WTC11 (cell line): Measurements from ENCODE around the gene XPR1.

Source experiments
- NR3C1 ChIP-seq: sonication (generic); formaldehyde crosslinking; conservative IDR thresholded peaks from 2 replicates; pipeline ENCODE4 v1.8.1; 2023; ENCODE audit warnings: low read depth, mild to moderate bottlenecking, missing genetic modification reagents
- TCF7 ChIP-seq: sonication (generic); formaldehyde crosslinking; IDR thresholded peaks from 2 replicates; pipeline ENCODE4 v1.8.0; 2022; ENCODE audit warnings: mild to moderate bottlenecking, low read depth, missing genetic modification reagents, moderate library complexity
- ZNF423 ChIP-seq: fragments of 250-450 bp; sonication (Bioruptor Pico); IDR thresholded peaks from 2 replicates; pipeline ENCODE4 v2.1.2; 2022; ENCODE audit warnings: mild to moderate bottlenecking, moderate library complexity
- TF ChIP-seq, protein P1 (sequence below): sonication (generic); formaldehyde crosslinking; IDR thresholded peaks from 2 replicates; pipeline ENCODE4 v1.8.0; 2022; ENCODE audit warnings: mild to moderate bottlenecking, missing genetic modification reagents
- TF ChIP-seq, protein P2 (sequence below): fragments of 200-600 bp; IDR thresholded peaks from 2 replicates; pipeline ENCODE4 v1.8.0; 2022; ENCODE audit warnings: antibody characterized with exemption
- TF ChIP-seq, protein P3 (sequence below): sonication (generic); formaldehyde crosslinking; IDR thresholded peaks from 2 replicates; pipeline ENCODE4 v1.8.1; 2022; ENCODE audit warnings: mild to moderate bottlenecking, moderate library complexity, missing genetic modification reagents
- TF ChIP-seq, protein P4 (sequence below): sonication (generic); formaldehyde crosslinking; IDR thresholded peaks from 2 replicates; pipeline ENCODE4 v1.8.0; 2022; ENCODE audit warnings: mild to moderate bottlenecking, missing genetic modification reagents

DNA sequence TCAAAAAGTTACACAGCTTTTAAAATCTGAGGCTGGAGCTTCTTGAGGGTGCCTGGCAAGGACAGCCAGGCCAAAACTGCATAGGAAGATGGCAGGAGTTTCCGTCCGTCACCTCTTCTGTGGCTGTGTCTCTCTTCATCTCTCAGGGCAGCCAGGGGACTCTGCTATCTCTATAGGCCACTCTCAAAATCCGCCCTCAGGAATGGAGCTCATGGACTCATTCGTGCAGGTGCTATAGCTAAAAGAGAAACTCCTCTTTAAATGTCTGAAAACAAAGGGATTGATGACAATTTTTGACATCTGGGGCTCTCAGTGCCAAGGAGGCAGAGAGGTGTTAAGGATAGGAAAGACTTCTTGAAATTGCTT is 45.8 kb upstream of the XPR1 start:
- TF ChIP-seq, protein P1, sequence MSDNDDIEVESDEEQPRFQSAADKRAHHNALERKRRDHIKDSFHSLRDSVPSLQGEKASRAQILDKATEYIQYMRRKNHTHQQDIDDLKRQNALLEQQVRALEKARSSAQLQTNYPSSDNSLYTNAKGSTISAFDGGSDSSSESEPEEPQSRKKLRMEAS (CRISPR knock-in tag): no peak
- TF ChIP-seq, protein P2, sequence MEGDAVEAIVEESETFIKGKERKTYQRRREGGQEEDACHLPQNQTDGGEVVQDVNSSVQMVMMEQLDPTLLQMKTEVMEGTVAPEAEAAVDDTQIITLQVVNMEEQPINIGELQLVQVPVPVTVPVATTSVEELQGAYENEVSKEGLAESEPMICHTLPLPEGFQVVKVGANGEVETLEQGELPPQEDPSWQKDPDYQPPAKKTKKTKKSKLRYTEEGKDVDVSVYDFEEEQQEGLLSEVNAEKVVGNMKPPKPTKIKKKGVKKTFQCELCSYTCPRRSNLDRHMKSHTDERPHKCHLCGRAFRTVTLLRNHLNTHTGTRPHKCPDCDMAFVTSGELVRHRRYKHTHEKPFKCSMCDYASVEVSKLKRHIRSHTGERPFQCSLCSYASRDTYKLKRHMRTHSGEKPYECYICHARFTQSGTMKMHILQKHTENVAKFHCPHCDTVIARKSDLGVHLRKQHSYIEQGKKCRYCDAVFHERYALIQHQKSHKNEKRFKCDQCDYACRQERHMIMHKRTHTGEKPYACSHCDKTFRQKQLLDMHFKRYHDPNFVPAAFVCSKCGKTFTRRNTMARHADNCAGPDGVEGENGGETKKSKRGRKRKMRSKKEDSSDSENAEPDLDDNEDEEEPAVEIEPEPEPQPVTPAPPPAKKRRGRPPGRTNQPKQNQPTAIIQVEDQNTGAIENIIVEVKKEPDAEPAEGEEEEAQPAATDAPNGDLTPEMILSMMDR: no peak
- TF ChIP-seq, protein P3, sequence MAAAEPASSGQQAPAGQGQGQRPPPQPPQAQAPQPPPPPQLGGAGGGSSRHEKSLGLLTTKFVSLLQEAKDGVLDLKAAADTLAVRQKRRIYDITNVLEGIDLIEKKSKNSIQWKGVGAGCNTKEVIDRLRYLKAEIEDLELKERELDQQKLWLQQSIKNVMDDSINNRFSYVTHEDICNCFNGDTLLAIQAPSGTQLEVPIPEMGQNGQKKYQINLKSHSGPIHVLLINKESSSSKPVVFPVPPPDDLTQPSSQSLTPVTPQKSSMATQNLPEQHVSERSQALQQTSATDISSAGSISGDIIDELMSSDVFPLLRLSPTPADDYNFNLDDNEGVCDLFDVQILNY: no peak
- TF ChIP-seq ZNF423 (CRISPR knock-in tag) (no peak), TCF7 (CRISPR knock-in tag) (no peak), NR3C1 (CRISPR knock-in tag) (no peak)
- TF ChIP-seq, protein P4, sequence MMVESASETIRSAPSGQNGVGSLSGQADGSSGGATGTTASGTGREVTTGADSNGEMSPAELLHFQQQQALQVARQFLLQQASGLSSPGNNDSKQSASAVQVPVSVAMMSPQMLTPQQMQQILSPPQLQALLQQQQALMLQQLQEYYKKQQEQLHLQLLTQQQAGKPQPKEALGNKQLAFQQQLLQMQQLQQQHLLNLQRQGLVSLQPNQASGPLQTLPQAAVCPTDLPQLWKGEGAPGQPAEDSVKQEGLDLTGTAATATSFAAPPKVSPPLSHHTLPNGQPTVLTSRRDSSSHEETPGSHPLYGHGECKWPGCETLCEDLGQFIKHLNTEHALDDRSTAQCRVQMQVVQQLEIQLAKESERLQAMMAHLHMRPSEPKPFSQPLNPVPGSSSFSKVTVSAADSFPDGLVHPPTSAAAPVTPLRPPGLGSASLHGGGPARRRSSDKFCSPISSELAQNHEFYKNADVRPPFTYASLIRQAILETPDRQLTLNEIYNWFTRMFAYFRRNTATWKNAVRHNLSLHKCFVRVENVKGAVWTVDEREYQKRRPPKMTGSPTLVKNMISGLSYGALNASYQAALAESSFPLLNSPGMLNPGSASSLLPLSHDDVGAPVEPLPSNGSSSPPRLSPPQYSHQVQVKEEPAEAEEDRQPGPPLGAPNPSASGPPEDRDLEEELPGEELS (CRISPR knock-in tag): no peak
